HEK293 (cell line): ENCODE data around the gene MUC5AC.
"Not testable (repeated sequence)": the region's sequence is repeated elsewhere in the genome, so short reads cannot be mapped to it uniquely, and the experiment has no call there.

Source experiments
- CTCF ChIA-PET: fragments of 350-600 bp; formaldehyde crosslinking; extraction: SDS; loops from one replicate; lab custom pipeline; 2021; ENCODE audit warnings: antibody characterized with exemption; lab: Yijun Ruan, JAX
- POLR2A ChIA-PET: fragments of 300-600 bp; formaldehyde crosslinking; extraction: SDS; loops from one replicate; lab custom pipeline; 2020; ENCODE audit warnings: antibody characterized with exemption, inconsistent platforms; lab: Yijun Ruan, JAX
- H3K27ac ChIP-seq: fragments of 200-500 bp; sonication (Bioruptor generic); 2 replicates; pipeline ENCODE4 v1.5.1; 2014; ENCODE audit warnings: low read depth, low read length, control low read depth, inconsistent platforms; ENCODE audit errors: extremely low read depth
- H3K36me3 ChIP-seq, 2 experiments: fragments of 200-500 bp in 1 of 2; sonication (Bioruptor generic) in 1 of 2; 1 replicate in 1 of 2; 2 replicates in 1 of 2; pipeline ENCODE4 v1.5.1; 2014 to 2017; ENCODE audit warnings: inconsistent platforms in 2 of 2, low read length in 2 of 2; ENCODE audit not compliant: control insufficient read depth in 2 of 2, insufficient read depth in 1 of 2
- H3K4me1 ChIP-seq: fragments of 200-500 bp; sonication (Bioruptor generic); 2 replicates; pipeline ENCODE4 v1.5.1; 2014; ENCODE audit warnings: mild to moderate bottlenecking, low read length, inconsistent platforms; ENCODE audit not compliant: control insufficient read depth, insufficient read depth
- H3K4me3 ChIP-seq: 2 replicates; pipeline ENCODE4 v1.5.1; 2011; ENCODE audit warnings: low read depth, mild to moderate bottlenecking, control low read depth, low read length, moderate library complexity
- H3K9me3 ChIP-seq: fragments of 200-500 bp; sonication (Bioruptor generic); 2 replicates; pipeline ENCODE4 v1.5.1; 2014; ENCODE audit warnings: low read depth, low read length, inconsistent platforms; ENCODE audit not compliant: control insufficient read depth, insufficient read depth
- GFI1B ChIP-seq: fragments of 450-650 bp; formaldehyde crosslinking; IDR thresholded peaks from 2 replicates; pipeline ENCODE4 v1.5.1; 2016; ENCODE audit warnings: missing biosample characterization, missing genetic modification characterization
- KLF8 ChIP-seq: fragments of 450-650 bp; formaldehyde crosslinking; IDR thresholded peaks from 2 replicates; pipeline ENCODE4 v1.5.1; 2016; ENCODE audit warnings: missing biosample characterization, missing genetic modification characterization
- PRDM2 ChIP-seq: fragments of 450-650 bp; formaldehyde crosslinking; IDR thresholded peaks from 2 replicates; pipeline ENCODE4 v1.5.1; 2016; ENCODE audit warnings: missing biosample characterization, missing genetic modification characterization, borderline replicate concordance
- ZFP69B ChIP-seq: fragments of 450-650 bp; formaldehyde crosslinking; IDR thresholded peaks from 2 replicates; pipeline ENCODE4 v1.5.1; 2016; ENCODE audit warnings: missing biosample characterization, missing genetic modification characterization
- ZNF114 ChIP-seq: fragments of 450-650 bp; formaldehyde crosslinking; IDR thresholded peaks from 2 replicates; pipeline ENCODE4 v1.5.0; 2017; ENCODE audit warnings: missing biosample characterization, missing genetic modification characterization
- ZNF140 ChIP-seq: fragments of 450-650 bp; formaldehyde crosslinking; IDR thresholded peaks from 2 replicates; pipeline ENCODE4 v1.5.1; 2016; ENCODE audit warnings: missing biosample characterization, missing genetic modification characterization
- ZNF23 ChIP-seq: fragments of 450-650 bp; formaldehyde crosslinking; IDR thresholded peaks from 2 replicates; pipeline ENCODE4 v1.5.1; 2016; ENCODE audit warnings: missing biosample characterization, missing genetic modification characterization, borderline replicate concordance
- ZNF394 ChIP-seq: fragments of 450-650 bp; formaldehyde crosslinking; IDR thresholded peaks from 2 replicates; pipeline ENCODE4 v1.5.1; 2016; ENCODE audit warnings: missing biosample characterization, missing genetic modification characterization, mild to moderate bottlenecking, moderate library complexity, borderline replicate concordance
- ZNF48 ChIP-seq: fragments of 450-650 bp; formaldehyde crosslinking; IDR thresholded peaks from 2 replicates; pipeline ENCODE4 v1.5.1; 2016; ENCODE audit warnings: missing biosample characterization, missing genetic modification characterization
- ZNF518A ChIP-seq: fragments of 450-650 bp; formaldehyde crosslinking; conservative IDR thresholded peaks from 2 replicates; pipeline ENCODE4 v1.5.1; 2016; ENCODE audit warnings: low read depth, missing biosample characterization, missing genetic modification characterization
- ZNF610 ChIP-seq: fragments of 450-650 bp; formaldehyde crosslinking; IDR thresholded peaks from 2 replicates; pipeline ENCODE4 v1.5.1; 2016; ENCODE audit warnings: missing biosample characterization, missing genetic modification characterization, borderline replicate concordance
- TF ChIP-seq, protein P1 (sequence below): fragments of 450-650 bp; formaldehyde crosslinking; IDR thresholded peaks from 2 replicates; pipeline ENCODE4 v1.5.1; 2017; ENCODE audit warnings: missing biosample characterization, missing genetic modification characterization
- TF ChIP-seq, protein P2 (sequence below): fragments of 450-650 bp; formaldehyde crosslinking; IDR thresholded peaks from 2 replicates; pipeline ENCODE4 v1.5.0; 2017; ENCODE audit warnings: missing biosample characterization, missing genetic modification characterization, borderline replicate concordance
- TF ChIP-seq, protein P3 (sequence below): fragments of 450-650 bp; IDR thresholded peaks from 2 replicates; pipeline ENCODE4 v1.5.1; 2018; ENCODE audit warnings: missing biosample characterization, missing genetic modification characterization

The MUC5AC gene

DNA sequence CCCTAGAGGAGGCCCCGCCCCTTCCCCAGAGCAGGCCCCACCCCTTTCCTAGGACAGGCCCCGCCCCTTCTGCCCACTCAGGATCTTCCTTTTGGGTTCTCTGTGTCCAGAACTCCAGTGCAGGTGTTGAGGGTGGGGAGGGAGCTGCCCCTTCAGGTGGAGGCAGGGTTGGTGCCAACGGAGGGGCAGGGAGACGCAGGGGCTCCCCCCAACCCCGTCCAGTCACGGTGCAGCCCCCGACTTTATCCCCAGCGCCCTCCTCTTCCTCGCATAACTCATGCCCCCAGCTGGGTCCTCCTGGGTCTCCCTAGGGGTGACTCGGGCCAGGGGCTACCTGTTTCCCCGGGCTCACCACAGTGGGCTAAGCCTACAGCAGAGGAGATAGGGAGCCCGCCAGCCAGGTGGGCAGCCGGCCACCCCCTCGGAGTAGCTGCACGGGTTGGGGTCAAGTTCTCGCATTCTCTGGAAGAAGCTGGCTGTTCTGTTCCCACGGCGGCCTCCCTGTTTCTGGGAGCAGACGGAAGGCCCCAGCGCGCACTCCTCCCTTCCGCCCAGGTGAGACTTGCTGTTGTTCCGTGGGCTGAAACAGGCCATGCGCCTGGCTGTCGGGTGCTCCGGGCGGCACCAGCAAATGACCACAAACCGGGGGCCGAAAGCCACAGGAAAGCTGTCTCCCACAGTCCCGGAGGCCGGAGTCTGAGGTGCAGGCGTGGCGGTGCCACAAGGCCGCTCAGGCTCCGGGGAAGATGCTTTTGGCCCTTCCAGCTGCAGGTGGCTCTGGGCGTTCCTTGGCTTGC lies 44.1 kb upstream of the MUC5AC start (continued):
- TF ChIP-seq, protein P1, sequence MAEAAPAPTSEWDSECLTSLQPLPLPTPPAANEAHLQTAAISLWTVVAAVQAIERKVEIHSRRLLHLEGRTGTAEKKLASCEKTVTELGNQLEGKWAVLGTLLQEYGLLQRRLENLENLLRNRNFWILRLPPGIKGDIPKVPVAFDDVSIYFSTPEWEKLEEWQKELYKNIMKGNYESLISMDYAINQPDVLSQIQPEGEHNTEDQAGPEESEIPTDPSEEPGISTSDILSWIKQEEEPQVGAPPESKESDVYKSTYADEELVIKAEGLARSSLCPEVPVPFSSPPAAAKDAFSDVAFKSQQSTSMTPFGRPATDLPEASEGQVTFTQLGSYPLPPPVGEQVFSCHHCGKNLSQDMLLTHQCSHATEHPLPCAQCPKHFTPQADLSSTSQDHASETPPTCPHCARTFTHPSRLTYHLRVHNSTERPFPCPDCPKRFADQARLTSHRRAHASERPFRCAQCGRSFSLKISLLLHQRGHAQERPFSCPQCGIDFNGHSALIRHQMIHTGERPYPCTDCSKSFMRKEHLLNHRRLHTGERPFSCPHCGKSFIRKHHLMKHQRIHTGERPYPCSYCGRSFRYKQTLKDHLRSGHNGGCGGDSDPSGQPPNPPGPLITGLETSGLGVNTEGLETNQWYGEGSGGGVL = no peak
- TF ChIP-seq KLF8 (tag by site-specific recombination) (no peak), ZNF518A (tag by site-specific recombination) (no peak), GFI1B (tag by site-specific recombination) (no peak)
- TF ChIP-seq, all 188 proteins: peak for 0

- H3K4me1 ChIP-seq, H3K9me3 ChIP-seq: not testable (repeated sequence)
These were observed 42.5 kb upstream of the MUC5AC start for GRCh38 chr11:1115292-1115691.

GRCh38 chr11:1116104-1116503 lies 41.6 kb upstream of the MUC5AC start:
- ChIA-PET POLR2A (no interaction called here), CTCF (interaction anchor here (0.8 to 1.7 kb wide), 2 partner anchors 16 to 24 kb away, joined by 4 to 6 read pairs; no protein-coding TSS in a partner anchor)
- H3K27ac ChIP-seq = no peak overlapping the region
- H3K9me3 ChIP-seq = no peaks in the 10 kb centered on the region
- no peaks in the 10 kb centered on the region for H3K4me1 ChIP-seq
- no peaks in the 10 kb centered on the region for H3K36me3 ChIP-seq
- no peak overlapping the region for H3K4me3 ChIP-seq
- TF ChIP-seq ZNF48 (tag by site-specific recombination) = no peak
- TF ChIP-seq, protein P2, sequence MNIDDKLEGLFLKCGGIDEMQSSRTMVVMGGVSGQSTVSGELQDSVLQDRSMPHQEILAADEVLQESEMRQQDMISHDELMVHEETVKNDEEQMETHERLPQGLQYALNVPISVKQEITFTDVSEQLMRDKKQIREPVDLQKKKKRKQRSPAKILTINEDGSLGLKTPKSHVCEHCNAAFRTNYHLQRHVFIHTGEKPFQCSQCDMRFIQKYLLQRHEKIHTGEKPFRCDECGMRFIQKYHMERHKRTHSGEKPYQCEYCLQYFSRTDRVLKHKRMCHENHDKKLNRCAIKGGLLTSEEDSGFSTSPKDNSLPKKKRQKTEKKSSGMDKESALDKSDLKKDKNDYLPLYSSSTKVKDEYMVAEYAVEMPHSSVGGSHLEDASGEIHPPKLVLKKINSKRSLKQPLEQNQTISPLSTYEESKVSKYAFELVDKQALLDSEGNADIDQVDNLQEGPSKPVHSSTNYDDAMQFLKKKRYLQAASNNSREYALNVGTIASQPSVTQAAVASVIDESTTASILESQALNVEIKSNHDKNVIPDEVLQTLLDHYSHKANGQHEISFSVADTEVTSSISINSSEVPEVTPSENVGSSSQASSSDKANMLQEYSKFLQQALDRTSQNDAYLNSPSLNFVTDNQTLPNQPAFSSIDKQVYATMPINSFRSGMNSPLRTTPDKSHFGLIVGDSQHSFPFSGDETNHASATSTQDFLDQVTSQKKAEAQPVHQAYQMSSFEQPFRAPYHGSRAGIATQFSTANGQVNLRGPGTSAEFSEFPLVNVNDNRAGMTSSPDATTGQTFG (tag by site-specific recombination) = no peak
- TF ChIP-seq, protein P3, sequence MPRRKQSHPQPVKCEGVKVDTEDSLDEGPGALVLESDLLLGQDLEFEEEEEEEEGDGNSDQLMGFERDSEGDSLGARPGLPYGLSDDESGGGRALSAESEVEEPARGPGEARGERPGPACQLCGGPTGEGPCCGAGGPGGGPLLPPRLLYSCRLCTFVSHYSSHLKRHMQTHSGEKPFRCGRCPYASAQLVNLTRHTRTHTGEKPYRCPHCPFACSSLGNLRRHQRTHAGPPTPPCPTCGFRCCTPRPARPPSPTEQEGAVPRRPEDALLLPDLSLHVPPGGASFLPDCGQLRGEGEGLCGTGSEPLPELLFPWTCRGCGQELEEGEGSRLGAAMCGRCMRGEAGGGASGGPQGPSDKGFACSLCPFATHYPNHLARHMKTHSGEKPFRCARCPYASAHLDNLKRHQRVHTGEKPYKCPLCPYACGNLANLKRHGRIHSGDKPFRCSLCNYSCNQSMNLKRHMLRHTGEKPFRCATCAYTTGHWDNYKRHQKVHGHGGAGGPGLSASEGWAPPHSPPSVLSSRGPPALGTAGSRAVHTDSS (tag by site-specific recombination) = no peak
- TF ChIP-seq ZNF140 = no peak
- TF ChIP-seq ZNF394 (tag by site-specific recombination) = no peak
- TF ChIP-seq ZNF610 (tag by site-specific recombination) = no peak
- no peak for TF ChIP-seq ZNF23 (tag by site-specific recombination)
- no peak for TF ChIP-seq ZNF114
- TF ChIP-seq ZFP69B (tag by site-specific recombination) = no peak
- no peak for TF ChIP-seq PRDM2 (tag by site-specific recombination)

More at GRCh38 chr11:1115292-1115691, 42.5 kb upstream of the MUC5AC start:
- POLR2A ChIA-PET, H3K27ac ChIP-seq, H3K4me3 ChIP-seq, H3K36me3 ChIP-seq: not testable (repeated sequence)
- CTCF ChIA-PET = interaction anchor here (0.8 kb wide), 1 partner anchor 25 kb away, joined by 4 read pairs; no protein-coding TSS in a partner anchor
